Small intestine (tissue), 7 donors: ENCODE results near the gene DYRK1A. TPM values are rescaled to one million over a fixed set of nuclear protein-coding genes. Genes with fewer than 3 reads are reported as not detected.

Source experiments
- DNase-seq, 2 donors: peaks; one replicate each; pipeline versions ENCODE4 v3.0.0 to v3.0.0-alpha.2; 2013
- FAIRE-seq: peaks from 2 replicates; lab custom pipeline; 2012; peaks lifted over from hg19 to GRCh38; lab: Jason Lieb, UNC
- H3K27ac ChIP-seq, 3 donors: one replicate each; pipeline ENCODE4 v1.5.1; 2013; ENCODE audit warnings: low read length in 2 of 3, mild to moderate bottlenecking in 2 of 3, control low read depth in 1 of 3, inconsistent platforms in 1 of 3, low read depth in 1 of 3, moderate library complexity in 1 of 3
- H3K27me3 ChIP-seq, 3 donors: one replicate each; pipeline ENCODE4 v1.6.1; 2013; ENCODE audit warnings: low read length in 3 of 3, inconsistent platforms in 1 of 3; ENCODE audit not compliant: control insufficient read depth in 3 of 3, insufficient read depth in 3 of 3
- H3K36me3 ChIP-seq, 3 donors: one replicate each; pipeline ENCODE4 v1.6.1; 2013; ENCODE audit warnings: low read length in 3 of 3, inconsistent platforms in 1 of 3, low read depth in 1 of 3, mild to moderate bottlenecking in 1 of 3, moderate library complexity in 1 of 3; ENCODE audit not compliant: control insufficient read depth in 3 of 3, insufficient read depth in 2 of 3
- H3K4me1 ChIP-seq, 3 donors: one replicate each; pipeline ENCODE4 v1.6.1; 2013; ENCODE audit warnings: low read length in 2 of 3, inconsistent platforms in 1 of 3, low read depth in 1 of 3, mild to moderate bottlenecking in 1 of 3, moderate library complexity in 1 of 3; ENCODE audit not compliant: control insufficient read depth in 3 of 3, insufficient read depth in 2 of 3
- H3K4me3 ChIP-seq, 3 donors: one replicate each; pipeline ENCODE4 v1.5.1; 2013; ENCODE audit warnings: low read length in 3 of 3, control low read depth in 1 of 3, inconsistent platforms in 1 of 3, low read depth in 1 of 3, mild to moderate bottlenecking in 1 of 3, moderate library complexity in 1 of 3
- H3K9me3 ChIP-seq, 2 donors: one replicate each; pipeline ENCODE4 v1.6.1; 2013; ENCODE audit warnings: low read depth in 1 of 2, low read length in 1 of 2; ENCODE audit not compliant: control insufficient read depth in 2 of 2, insufficient read depth in 1 of 2
- WGBS, 3 donors: extraction: QIAGEN DNeasy Blood & Tissue Kit; methylation state at CpG; one replicate each; pipeline ENCODE4 v1.1.7; 2013; 5-methylcytosine and 5-hydroxymethylcytosine counted together
- polyA plus RNA-seq, 4 donors: library from polyadenylated mRNA; stranded (reverse) in 3 of 4; unstranded in 1 of 4; fragments of 200-250 nt in 3 of 4; fragments of 120-200 nt in 1 of 4; gene quantifications; one replicate each; pipeline versions ENCODE4 v1.2.1 to v1.2.3, GENCODE V29; 2013
- donor health status: healthy with polysubstance abuse.
- donor health status: control.
- donor health status: control.
- donor health status: Bipolar disorder and iron deficiency.
- donor health status: healthy.

The DYRK1A gene
- polyA plus RNA-seq, 4 donors = 10.5 to 50.5 (median 17.1) TPM

DNA sequence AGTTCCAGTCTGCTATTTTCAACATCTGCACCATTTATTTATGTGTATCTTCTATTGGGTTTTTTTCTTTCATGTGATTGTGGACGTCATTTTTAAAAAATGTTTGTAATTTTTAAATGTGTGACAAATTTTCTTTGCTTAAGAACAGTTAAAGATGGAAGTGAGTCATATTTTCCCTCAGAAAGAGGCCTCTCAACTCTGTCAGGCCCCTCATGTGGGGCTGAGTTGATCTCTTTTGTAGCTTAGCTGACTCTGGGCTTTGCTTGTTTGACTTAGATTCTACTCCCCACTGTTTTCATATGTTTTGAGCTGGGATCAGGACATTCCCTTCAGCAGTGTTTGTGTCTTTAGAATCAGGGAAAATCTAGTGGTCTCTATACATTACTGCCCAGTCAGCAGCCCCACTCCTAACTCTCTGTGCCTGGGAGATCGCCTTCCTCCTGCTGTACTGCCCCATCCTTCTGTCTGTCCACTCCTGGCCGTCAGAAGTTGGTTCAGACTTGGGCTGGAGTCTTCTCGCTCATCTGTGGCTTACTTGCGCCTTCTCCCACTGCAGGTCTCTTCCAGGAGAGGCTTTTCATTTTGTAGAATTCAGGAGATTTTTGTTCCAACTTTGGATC lies 137.4 kb downstream of the DYRK1A start:
- FAIRE-seq = no peak
- Histone ChIP-seq H3K4me3 (no peak overlapping the region), H3K27me3 (no peaks in the 10 kb centered on the region), H3K9me3 (peaks cover 0 to 6% of the 10 kb centered on the region in 2 donors), H3K4me1 (no peaks in the 10 kb centered on the region), H3K27ac (no peak overlapping the region), H3K36me3 (peaks cover 13 to 35% (median 25%) of the 10 kb centered on the region in 3 donors)
- WGBS, 3 donors = 91 to 96% (median 91%) methylated on average over 5 of the region's 5 CpGs
- no peak for DNase-seq

DNA sequence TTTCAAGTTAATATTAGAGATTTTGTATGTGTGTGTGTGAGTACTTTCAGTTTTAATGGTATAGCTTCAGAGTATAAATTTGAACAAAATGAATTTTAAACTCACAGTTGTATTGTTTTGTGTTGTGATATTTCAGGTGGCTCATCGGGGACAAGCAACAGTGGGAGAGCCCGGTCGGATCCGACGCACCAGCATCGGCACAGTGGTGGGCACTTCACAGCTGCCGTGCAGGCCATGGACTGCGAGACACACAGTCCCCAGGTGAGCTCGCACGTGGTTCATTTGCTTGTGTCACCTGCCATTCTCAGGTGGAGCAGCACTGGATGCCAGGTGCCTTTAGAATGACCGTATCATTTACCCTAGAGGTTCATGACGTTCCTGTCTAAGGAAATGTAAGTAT lies 139.4 kb downstream of the DYRK1A start:
- DNase-seq (no peak), FAIRE-seq (no peak)
- Histone ChIP-seq H3K27me3 (no peaks in the 10 kb centered on the region), H3K4me3 (no peak overlapping the region), H3K9me3 (peaks cover 0 to 6% of the 10 kb centered on the region in 2 donors), H3K4me1 (no peaks in the 10 kb centered on the region), H3K27ac (no peak overlapping the region), H3K36me3 (peaks cover 18 to 47% (median 31%) of the 10 kb centered on the region in 3 donors)
- 93 to 97% (median 95%) methylated on average over 12 of the region's 12 CpGs for WGBS, 3 donors

DNA sequence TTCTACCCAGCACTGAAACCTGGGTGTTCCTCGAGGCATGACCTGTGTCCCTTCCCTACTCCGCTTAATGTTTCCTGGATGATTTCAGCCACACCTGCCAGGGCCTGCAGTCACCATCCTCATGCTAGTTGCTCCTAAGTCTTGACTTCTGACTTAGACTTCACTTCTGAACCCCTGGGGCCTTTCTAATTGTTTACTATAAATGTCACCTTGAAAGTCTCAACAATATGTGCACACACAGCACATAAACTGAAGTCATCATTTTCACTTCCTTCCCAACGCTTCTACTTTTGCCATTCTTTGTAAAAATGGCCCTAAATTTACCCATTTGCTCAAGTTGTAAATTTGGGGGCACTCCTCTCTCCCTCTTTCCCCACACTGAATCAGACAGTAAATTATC lies 141.1 kb downstream of the DYRK1A start:
- Histone ChIP-seq H3K4me1 (no peaks in the 10 kb centered on the region), H3K4me3 (no peak overlapping the region), H3K27ac (no peak overlapping the region), H3K27me3 (no peaks in the 10 kb centered on the region), H3K36me3 (peaks cover 32 to 49% (median 38%) of the 10 kb centered on the region in 3 donors), H3K9me3 (peaks cover 0 to 4% of the 10 kb centered on the region in 2 donors)
- FAIRE-seq (no peak), DNase-seq (no peak)
- WGBS, 3 donors = 77 to 84% (median 82%) methylated on average over 3 of the region's 3 CpGs

DNA sequence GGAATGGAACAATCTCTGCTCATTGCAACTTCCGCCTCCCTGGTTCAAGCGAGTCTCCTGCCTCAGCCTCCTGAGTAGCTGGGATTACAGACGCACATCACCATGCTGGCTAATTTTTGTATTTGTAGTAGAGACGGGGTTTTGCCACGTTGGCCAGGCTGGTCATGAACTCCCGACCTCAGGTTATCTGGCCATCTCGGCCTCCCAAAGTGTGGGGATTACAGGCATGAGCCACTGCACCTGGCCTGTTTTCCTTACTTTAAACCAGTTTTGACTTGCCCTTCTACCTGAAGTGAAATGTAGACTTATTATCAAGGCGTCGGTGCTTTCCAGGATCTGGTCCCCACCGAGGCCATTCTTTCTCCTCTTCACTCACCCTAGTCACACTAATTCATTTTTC lies 141.8 kb downstream of the DYRK1A start:
- Histone ChIP-seq H3K36me3 (peaks cover 38 to 51% (median 41%) of the 10 kb centered on the region in 3 donors), H3K27ac (no peak overlapping the region), H3K4me1 (no peaks in the 10 kb centered on the region), H3K9me3 (peaks cover 0 to 2% of the 10 kb centered on the region in 2 donors), H3K4me3 (no peak overlapping the region), H3K27me3 (no peaks in the 10 kb centered on the region)
- no peak for DNase-seq
- WGBS, 3 donors = 91 to 96% (median 92%) methylated on average over 10 of the region's 10 CpGs
- FAIRE-seq = no peak

DNA sequence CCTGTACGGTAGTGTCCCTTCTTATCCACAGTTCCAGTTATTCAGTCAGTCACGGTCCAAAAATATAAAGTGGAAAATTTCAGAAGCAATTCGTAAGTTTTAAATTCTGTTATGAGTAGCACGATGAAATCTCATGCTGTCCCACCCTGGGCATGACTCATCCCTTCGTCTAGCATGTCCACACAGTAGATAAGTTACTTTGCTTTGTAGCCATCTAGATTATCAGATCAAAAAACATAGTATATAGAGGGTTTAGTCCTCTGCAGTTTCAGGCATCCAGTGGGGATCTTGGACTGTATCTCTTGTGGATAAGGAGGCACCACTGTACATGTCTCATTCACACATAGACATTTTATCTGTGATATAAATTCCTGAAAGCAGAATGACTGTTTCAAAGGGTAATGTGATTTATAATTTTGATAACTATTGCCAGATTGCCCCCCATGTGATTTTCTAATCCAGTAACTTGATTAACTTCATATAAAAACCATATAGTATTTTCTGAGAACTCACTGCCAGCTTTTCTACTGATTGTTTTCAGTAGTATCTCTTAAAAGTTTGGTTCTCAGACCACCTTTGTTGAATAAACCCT lies 143.3 kb downstream of the DYRK1A start:
- H3K4me1 ChIP-seq = no peaks in the 10 kb centered on the region
- H3K36me3 ChIP-seq = peaks cover 33 to 44% (median 43%) of the 10 kb centered on the region in 3 donors
- H3K27ac ChIP-seq = no peak overlapping the region
- no peaks in the 10 kb centered on the region for H3K27me3 ChIP-seq
- H3K4me3 ChIP-seq = no peak overlapping the region
- FAIRE-seq (no peak), DNase-seq (no peak)
- no peaks in the 10 kb centered on the region for H3K9me3 ChIP-seq
- WGBS, 3 donors = 78 to 81% (median 79%) methylated on average over 5 of the region's 5 CpGs

DNA sequence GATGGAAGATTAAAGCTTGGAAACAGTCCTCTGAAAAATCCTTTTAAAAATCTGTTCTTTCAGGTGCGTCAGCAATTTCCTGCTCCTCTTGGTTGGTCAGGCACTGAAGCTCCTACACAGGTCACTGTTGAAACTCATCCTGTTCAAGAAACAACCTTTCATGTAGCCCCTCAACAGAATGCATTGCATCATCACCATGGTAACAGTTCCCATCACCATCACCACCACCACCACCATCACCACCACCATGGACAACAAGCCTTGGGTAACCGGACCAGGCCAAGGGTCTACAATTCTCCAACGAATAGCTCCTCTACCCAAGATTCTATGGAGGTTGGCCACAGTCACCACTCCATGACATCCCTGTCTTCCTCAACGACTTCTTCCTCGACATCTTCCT lies 145.3 kb downstream of the DYRK1A start:
- H3K4me1 ChIP-seq = no peaks in the 10 kb centered on the region
- no peak for FAIRE-seq
- H3K27ac ChIP-seq = no peak overlapping the region
- WGBS, 3 donors = 96 to 98% (median 98%) methylated on average over 5 of the region's 5 CpGs
- DNase-seq = no peak
- no peak overlapping the region for H3K4me3 ChIP-seq
- H3K36me3 ChIP-seq = peaks cover 27 to 41% (median 34%) of the 10 kb centered on the region in 3 donors
- no peaks in the 10 kb centered on the region for H3K27me3 ChIP-seq
- H3K9me3 ChIP-seq = no peaks in the 10 kb centered on the region

DNA sequence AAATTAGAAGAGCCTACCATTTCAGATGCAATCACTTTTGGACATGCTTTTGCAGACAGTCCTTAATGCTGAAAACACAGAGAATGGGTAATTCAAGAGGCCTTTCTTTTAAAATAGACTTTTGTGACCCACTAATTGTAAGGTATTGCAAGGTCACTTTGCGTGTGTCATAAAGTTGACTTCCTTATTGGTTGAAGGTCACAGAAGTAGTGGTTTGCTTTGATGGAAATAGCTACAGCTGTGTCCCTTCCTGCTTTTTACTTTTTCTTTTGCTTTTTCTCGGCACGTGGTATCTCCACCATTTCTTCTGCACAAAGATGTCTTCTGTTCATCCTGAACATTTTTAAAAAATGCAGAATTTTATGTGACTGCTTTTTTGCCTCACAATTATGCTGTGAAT lies 146.8 kb downstream of the DYRK1A start:
- no peak for FAIRE-seq

DNA sequence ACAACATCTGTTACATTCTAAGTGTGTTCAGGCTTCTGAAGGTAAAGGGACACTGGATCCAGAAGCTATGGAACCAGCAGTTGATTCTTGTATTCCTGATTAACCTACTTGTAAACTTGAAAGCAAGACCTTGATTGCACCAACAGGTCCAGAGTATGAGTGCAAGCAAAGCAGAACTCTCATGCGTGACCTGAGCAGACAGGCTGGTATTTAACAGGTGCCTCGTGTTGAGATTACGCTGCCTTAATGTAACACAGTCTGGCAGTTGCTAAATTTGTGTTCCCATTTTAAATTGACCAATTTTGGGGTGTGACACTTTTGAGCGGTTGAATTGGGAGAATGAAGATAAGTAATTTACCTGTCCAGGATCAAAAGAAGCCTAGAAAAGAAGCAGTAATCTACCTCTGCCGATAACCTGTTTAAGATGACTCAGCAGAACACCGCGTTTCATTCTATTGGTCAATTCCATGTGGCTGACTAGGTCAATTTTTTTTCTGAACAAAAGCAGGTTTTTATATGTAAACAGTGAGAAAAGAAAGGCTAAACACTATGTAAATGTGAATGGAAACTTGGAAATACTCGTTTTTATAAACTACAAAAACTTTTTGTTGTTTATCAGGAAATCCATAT lies 147.6 kb downstream of the DYRK1A start:
- Histone ChIP-seq H3K36me3 (peaks cover 24 to 34% (median 27%) of the 10 kb centered on the region in 3 donors), H3K9me3 (no peaks in the 10 kb centered on the region), H3K4me3 (no peak overlapping the region), H3K27ac (no peak overlapping the region), H3K4me1 (no peaks in the 10 kb centered on the region), H3K27me3 (no peaks in the 10 kb centered on the region)
- WGBS, 3 donors = 76 to 84% (median 81%) methylated on average over 8 of the region's 8 CpGs
- DNase-seq = peak in 1 of 2 donors; percentile 23
- no peak for FAIRE-seq

More for the DNA sequence above, 146.8 kb downstream of the DYRK1A start:
- peaks cover 27 to 35% (median 29%) of the 10 kb centered on the region in 3 donors for H3K36me3 ChIP-seq
- no peak for DNase-seq
- no peaks in the 10 kb centered on the region for H3K27me3 ChIP-seq
- H3K4me1 ChIP-seq = no peaks in the 10 kb centered on the region
- H3K27ac ChIP-seq = no peak overlapping the region
- no peak overlapping the region for H3K4me3 ChIP-seq
- WGBS, 3 donors = 68 to 91% (median 73%) methylated on average over 3 of the region's 3 CpGs
- H3K9me3 ChIP-seq = no peaks in the 10 kb centered on the region
